PFSK-1 (cell line): ENCODE measurements around the gene RAC2.

ENCODE experiments used
- FOXP2 ChIP-seq: optimal IDR thresholded peaks from 2 replicates; pipeline ENCODE3; 2011; ENCODE audit warnings: borderline replicate concordance, control low read depth, inconsistent platforms; ENCODE audit not compliant: insufficient read depth; ENCODE audit errors: extremely low read length, extremely low read depth
- POLR2AphosphoS5 ChIP-seq: IDR thresholded peaks from 2 replicates; pipeline ENCODE4 v1.6.1; 2012; ENCODE audit warnings: low read depth, mild to moderate bottlenecking, control low read depth, low read length, moderate library complexity
- SIN3A ChIP-seq: IDR thresholded peaks from 2 replicates; pipeline ENCODE4 v1.6.1; 2012; ENCODE audit warnings: mild to moderate bottlenecking, low read length, moderate library complexity, borderline replicate concordance; ENCODE audit not compliant: insufficient read depth
- TAF1 ChIP-seq: IDR thresholded peaks from 2 replicates; pipeline ENCODE4 v1.6.1; 2012; ENCODE audit warnings: low read length, control low read depth, borderline replicate concordance; ENCODE audit not compliant: insufficient read depth
- TF ChIP-seq, protein P1 (sequence below), 2 experiments: IDR thresholded peaks; 2 replicates each; pipeline versions ENCODE4 v1.6.1 to v1.8.0; 2011 to 2012; ENCODE audit warnings: low read depth in 2 of 2, low read length in 2 of 2, control low read depth in 1 of 2, inconsistent platforms in 1 of 2, mild to moderate bottlenecking in 1 of 2, moderate library complexity in 1 of 2; ENCODE audit not compliant: insufficient read depth in 1 of 2

The RAC2 gene

DNA sequence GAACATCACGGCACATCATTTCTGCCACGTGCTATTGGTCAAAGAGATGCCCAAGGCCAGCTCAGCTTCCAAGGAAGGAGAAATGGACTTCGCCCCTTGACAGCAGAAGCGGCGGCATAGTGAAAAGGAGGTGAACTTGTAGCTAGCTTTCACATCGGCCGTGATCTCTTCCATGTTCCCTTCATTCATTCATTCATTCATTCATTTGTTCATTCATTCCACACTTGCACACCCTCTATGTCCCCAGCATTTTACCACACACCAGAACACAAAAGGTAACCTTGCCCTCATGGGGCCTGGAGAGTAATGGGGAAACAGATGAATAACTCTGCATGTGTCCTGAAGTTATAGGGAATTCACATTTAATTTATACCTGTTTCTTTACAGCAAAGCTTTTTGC lies 37.1 kb upstream of the RAC2 start:
- no peak for TF ChIP-seq SIN3A
- TF ChIP-seq TAF1, result no peak
- no peak for TF ChIP-seq FOXP2
- no peak for TF ChIP-seq POLR2AphosphoS5
- TF ChIP-seq, protein P1, sequence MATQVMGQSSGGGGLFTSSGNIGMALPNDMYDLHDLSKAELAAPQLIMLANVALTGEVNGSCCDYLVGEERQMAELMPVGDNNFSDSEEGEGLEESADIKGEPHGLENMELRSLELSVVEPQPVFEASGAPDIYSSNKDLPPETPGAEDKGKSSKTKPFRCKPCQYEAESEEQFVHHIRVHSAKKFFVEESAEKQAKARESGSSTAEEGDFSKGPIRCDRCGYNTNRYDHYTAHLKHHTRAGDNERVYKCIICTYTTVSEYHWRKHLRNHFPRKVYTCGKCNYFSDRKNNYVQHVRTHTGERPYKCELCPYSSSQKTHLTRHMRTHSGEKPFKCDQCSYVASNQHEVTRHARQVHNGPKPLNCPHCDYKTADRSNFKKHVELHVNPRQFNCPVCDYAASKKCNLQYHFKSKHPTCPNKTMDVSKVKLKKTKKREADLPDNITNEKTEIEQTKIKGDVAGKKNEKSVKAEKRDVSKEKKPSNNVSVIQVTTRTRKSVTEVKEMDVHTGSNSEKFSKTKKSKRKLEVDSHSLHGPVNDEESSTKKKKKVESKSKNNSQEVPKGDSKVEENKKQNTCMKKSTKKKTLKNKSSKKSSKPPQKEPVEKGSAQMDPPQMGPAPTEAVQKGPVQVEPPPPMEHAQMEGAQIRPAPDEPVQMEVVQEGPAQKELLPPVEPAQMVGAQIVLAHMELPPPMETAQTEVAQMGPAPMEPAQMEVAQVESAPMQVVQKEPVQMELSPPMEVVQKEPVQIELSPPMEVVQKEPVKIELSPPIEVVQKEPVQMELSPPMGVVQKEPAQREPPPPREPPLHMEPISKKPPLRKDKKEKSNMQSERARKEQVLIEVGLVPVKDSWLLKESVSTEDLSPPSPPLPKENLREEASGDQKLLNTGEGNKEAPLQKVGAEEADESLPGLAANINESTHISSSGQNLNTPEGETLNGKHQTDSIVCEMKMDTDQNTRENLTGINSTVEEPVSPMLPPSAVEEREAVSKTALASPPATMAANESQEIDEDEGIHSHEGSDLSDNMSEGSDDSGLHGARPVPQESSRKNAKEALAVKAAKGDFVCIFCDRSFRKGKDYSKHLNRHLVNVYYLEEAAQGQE (IDR thresholded peaks at IDR 0.05; ENCODE audit: insufficient read depth in 1 of 2, low read depth in 2 of 2, low read length in 2 of 2), result no peak

DNA sequence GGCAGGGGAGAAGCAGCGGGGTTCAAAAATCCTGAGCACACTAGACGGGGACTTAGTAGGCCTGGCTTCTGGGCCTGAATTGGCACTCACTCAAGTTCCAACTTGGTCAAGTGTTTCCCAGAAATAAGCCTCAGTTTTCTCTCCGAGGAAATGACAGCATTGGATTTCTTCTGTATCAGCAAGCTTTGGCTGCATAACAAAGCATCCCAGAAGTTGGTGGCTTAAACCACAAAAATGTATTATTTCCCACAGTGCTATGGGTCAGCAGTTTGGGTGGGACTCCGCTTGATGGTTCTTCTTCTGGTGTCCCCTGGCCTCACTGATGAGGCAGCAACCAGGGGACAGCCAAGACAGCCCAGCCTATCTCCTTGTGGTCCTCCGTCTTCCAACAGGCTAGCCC lies 36.6 kb upstream of the RAC2 start:
- no peak for TF ChIP-seq POLR2AphosphoS5
- TF ChIP-seq FOXP2, result no peak
- no peak for TF ChIP-seq SIN3A

DNA sequence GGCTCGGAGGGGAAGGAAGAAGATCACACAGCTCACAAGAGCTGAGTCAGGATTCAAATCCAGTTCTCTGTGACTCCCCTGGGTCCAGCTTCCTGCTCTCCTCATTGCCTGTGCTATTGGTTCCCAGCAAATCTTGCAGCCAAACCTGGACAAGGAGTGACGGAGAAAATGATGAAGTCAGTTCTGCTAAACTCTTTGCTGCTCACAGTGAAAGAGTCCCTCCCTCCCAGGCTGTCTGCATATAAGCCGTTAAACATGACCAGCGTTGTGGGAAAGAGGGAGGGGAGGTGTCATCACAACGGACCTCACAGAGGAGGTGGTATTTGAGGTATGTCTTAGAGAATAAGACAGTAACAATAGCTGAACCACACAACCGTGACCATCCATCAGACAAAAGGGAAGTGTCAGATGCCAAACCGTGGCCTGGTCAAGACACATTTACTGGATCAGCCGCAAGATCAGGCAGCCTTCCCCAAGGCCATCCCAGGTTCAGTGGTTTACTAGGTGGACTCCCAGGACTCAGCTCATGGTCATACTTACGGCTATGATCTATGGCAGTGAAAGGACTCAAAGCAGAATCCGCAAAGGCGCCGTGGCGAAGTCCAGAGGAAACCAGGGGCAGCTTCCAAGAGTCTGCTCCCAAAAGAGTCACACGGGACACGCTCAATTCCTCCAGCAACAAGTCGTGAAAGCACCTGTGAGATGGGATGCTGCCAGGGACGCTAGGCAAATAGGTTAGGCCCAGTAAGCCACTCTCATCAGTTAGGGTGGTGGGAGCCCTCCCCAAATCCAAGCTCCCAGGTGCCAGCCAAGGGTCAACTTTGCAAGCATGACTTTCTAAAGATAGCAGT lies 35.5 kb upstream of the RAC2 start:
- no peak for TF ChIP-seq SIN3A
- no peak for TF ChIP-seq POLR2AphosphoS5
- TF ChIP-seq, protein P1 (IDR thresholded peaks at IDR 0.05; ENCODE audit: insufficient read depth in 1 of 2, low read depth in 2 of 2, low read length in 2 of 2), result no peak
- no peak for TF ChIP-seq FOXP2
- no peak for TF ChIP-seq TAF1

DNA sequence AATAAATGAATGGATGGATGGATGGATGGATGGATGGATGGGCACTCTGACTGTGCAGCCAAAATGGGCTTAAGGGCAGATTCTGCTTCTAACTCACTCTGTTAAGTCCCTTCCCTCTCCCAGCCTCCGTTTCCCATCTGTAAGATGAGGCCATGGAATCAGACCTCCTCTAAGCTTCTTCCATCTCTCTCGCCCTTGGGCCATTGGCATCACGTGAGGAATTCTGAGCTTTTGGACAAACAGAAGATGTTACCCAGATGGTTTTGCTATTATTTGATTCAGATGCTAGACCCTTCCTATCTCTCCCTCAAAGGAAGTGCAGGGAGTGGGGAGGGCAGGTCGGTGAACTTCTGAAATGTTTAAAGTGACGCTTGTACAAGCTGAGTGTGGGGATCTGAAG lies 34.2 kb upstream of the RAC2 start:
- TF ChIP-seq FOXP2 (no peak), TAF1 (no peak), SIN3A (no peak)

DNA sequence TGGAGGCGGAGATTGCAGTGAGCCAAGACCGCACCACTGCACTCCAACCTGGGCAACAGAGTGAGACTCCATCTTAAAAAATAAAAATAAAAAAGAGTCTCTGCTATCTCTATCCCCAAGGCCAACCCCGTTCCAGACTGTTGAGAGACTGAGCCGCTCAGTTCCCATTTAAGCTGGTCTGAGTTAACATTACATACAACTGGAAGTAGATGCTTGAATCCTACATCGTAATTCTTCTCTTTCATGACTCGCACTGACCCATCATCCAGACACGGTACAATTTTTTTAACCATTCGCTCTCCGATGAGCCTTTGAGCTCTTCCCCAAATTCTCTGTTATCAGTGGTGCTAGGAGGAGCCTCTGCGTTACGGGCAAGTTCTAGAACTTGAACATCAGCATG lies 33.3 kb upstream of the RAC2 start:
- no peak for TF ChIP-seq SIN3A
- TF ChIP-seq, protein P1 (IDR thresholded peaks at IDR 0.05; ENCODE audit: insufficient read depth in 1 of 2, low read depth in 2 of 2, low read length in 2 of 2), result no peak
- no peak for TF ChIP-seq POLR2AphosphoS5
- no peak for TF ChIP-seq FOXP2

DNA sequence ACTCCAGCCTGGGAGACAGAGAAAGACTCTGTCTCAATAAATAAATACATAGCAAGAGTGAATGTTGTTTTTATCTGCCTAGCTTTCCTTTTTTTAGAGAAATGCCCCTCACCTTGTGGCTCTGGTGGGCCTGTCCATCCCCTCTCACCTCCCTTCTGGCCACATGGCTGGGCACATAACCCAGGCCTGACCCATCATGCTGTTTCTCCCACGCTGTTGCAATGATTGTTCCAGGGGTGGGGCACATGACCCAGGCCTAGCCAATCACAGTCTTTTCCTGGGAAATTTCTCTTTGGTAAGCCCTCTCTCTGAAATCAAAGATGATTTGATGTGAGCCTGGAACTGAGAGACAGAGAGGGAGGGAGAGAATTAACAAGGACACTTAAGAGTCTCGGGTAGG lies 32.7 kb upstream of the RAC2 start:
- TF ChIP-seq POLR2AphosphoS5 (no peak), TAF1 (no peak), FOXP2 (no peak), SIN3A (no peak)
- TF ChIP-seq, protein P1 (IDR thresholded peaks at IDR 0.05; ENCODE audit: insufficient read depth in 1 of 2, low read depth in 2 of 2, low read length in 2 of 2), result no peak
